GM21529 (cell line): ENCODE results near the gene BCAT1.
"Not testable (repeated sequence)": the region's sequence is repeated elsewhere in the genome, so short reads cannot be mapped to it uniquely, and the experiment has no call there.

Experiments used
- ATAC-seq: cut with Tn5 transposase; IDR thresholded peaks from one replicate; pipeline ENCODE4 v1.9.1; 2021; ENCODE audit not compliant: unreplicated experiment

Gene BCAT1

GRCh38 chr12:24901576-24902461 lies 47.1 kb downstream of the BCAT1 start:
- ATAC-seq, result no peak

- ATAC-seq, result no peak
Measured at GRCh38 chr12:24900196-24900595, 48.7 kb downstream of the BCAT1 start.

GRCh38 chr12:24899503-24900075 lies 49.3 kb downstream of the BCAT1 start:
- no peak for ATAC-seq

- no peak for ATAC-seq
Measured at GRCh38 chr12:24898606-24899005, 50.3 kb downstream of the BCAT1 start.

- no peak for ATAC-seq
Measured at GRCh38 chr12:24898185-24898584, 50.7 kb downstream of the BCAT1 start.

GRCh38 chr12:24896171-24896570 lies 52.7 kb downstream of the BCAT1 start:
- ATAC-seq, result no peak

GRCh38 chr12:24895612-24896011 lies 53.3 kb downstream of the BCAT1 start:
- no peak for ATAC-seq

GRCh38 chr12:24894879-24895278 lies 54.0 kb downstream of the BCAT1 start:
- no peak for ATAC-seq

GRCh38 chr12:24890048-24890803 lies 58.7 kb downstream of the BCAT1 start:
- ATAC-seq, result no peak

- ATAC-seq, result no peak
Measured at GRCh38 chr12:24889411-24889810, 59.5 kb downstream of the BCAT1 start.

GRCh38 chr12:24888813-24889212 lies 60.1 kb downstream of the BCAT1 start:
- no peak for ATAC-seq

GRCh38 chr12:24884911-24885310 lies 64.0 kb downstream of the BCAT1 start:
- ATAC-seq, result no peak

GRCh38 chr12:24881724-24882371 lies 67.1 kb downstream of the BCAT1 start:
- no peak for ATAC-seq

GRCh38 chr12:24881227-24881626 lies 67.7 kb downstream of the BCAT1 start:
- no peak for ATAC-seq

GRCh38 chr12:24880732-24881131 lies 68.2 kb downstream of the BCAT1 start:
- no peak for ATAC-seq

- no peak for ATAC-seq
Measured at GRCh38 chr12:24879644-24880043, 69.3 kb downstream of the BCAT1 start.

- no peak for ATAC-seq
Measured at GRCh38 chr12:24875014-24875413, 73.9 kb downstream of the BCAT1 start.

GRCh38 chr12:24872211-24872610 lies 76.7 kb downstream of the BCAT1 start:
- ATAC-seq, result no peak

- not testable (repeated sequence) for ATAC-seq
Measured at GRCh38 chr12:24866139-24866538, 82.8 kb downstream of the BCAT1 start.

- peak; percentile 68 for ATAC-seq
Measured at GRCh38 chr12:24864796-24865125, 84.1 kb downstream of the BCAT1 start.

- no peak for ATAC-seq
Measured at GRCh38 chr12:24861766-24862540, 86.9 kb downstream of the BCAT1 start.
